ENCODE results near the gene CYB561A3.
"Not testable (repeated sequence)": the region's sequence is repeated elsewhere in the genome, so short reads cannot be mapped to it uniquely, and the experiment has no call there.

The CYB561A3 gene, protein sequence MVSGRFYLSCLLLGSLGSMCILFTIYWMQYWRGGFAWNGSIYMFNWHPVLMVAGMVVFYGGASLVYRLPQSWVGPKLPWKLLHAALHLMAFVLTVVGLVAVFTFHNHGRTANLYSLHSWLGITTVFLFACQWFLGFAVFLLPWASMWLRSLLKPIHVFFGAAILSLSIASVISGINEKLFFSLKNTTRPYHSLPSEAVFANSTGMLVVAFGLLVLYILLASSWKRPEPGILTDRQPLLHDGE

DNA sequence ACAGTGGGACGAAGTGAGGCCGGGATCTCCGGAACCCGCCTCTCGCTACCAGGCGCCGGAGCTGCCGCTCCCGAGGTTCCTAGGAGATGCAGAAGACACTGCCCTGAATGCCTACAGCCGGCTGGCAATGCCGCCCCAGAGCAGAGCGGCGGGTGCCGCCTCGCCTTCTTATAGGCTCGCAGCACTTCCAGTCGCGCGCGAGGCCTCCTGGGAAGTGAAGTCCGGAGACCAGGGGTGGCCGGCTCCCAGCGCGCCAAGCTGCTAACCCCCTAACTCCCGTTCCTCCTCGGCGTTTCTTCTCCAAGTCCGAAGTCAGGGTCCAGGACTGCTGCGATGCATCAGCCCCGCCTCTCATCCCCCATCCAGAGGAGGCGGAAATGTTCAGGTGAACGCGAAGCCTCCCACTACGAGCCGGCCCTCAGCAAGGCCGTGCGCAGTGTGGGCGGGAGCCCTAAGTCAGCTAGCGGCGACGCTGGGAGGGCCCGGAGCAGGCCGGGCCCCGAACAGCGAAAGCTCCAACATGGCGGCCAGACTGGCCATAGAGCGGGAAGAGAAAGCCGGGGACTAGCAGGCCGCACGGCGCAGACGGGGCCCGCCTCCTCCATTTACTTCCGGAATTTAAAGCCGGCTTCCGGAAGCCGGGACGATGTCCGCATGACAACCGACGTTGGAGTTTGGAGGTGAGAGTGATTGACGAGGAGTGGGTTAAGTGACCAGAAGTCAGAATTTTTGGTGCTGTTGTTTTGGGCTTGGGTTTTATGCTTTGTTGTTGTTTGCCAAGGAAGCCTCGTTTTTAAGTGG is at the start of gene CYB561A3, which contains the start of gene TMEM138:
Gene CYB561A3, minus strand, starts transcription at position 142 of the 801 bp plus-strand sequence. CDS start 5,169 bp downstream, outside the sequence.
Gene TMEM138, plus strand, starts transcription at position 634 of the 801 bp plus-strand sequence. CDS start 2,017 bp downstream, outside the sequence.
- DNase-seq: peak; percentile 90

DNA sequence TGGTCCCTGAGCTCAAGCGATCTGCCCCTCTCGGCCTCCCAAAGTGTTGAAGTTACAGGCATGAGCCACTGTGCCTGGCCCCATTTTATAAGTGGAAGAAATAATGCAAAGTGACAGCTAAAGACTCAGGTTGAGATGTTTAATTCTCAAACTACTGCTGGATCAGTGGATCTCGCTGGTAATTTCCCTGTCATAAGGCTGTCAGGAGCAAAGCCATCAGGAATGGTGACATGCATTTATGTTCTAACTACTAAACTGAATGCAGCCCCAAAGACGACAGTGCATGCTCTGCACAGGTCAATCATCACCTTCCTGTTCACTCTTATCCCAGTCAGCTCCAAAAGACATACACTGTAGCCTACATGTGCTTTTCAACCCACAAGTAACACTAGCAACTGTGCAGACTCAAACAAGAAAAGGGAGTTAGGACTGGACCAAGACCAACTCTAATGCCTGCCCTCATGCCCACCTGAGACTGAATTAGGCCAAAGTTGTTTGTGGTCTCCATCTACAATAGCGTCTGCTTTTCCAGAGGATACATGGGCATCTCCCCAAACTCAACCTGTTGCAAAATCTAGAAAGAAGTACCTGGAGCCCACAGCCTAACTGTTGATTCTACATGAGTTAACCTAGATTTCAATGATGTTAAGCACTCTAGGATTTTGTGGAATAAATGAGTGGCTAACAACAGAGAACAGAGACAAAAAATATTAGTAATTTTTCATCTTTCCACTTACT is 45.5 kb upstream of the CYB561A3 start:
- no peak for DNase-seq

DNA sequence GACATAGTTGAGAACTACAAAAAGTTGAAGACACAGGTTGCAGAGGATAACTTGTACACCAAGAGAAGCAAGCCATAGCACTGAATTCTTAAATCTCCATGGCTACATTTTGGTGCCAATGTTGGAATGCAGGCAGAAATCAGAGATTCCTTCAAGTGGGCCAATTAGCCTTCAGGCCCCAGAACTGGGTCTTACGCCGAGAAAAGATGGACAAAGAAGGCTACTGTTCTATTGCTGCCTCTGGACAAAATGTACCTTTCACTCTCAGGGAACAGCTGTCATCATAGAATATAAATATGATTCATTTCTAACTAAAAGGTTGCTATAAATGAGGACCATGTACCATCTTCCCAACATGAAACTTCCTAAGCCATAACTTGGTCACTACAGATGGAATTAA is 44.4 kb upstream of the CYB561A3 start:
- no peak for DNase-seq

DNA sequence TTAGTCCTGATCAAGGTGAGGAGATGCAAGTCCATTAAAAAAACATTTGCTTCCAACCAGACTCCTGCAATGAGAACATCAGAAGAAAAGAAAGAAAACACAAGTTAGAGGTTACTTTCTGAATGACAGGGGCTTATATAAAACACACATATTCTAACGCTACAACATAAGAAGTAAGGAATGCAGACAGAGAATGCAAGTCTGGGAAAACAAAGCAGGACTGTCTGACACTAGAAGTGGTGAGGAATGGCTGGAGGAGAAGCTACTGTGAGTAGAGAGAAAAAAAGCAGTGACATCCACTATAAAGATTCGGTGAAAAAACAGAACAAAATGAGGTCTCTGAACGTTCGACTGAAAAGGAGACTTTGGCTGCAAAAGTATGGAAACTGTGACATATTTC is 43.0 kb upstream of the CYB561A3 start:
- no peak for DNase-seq

DNA sequence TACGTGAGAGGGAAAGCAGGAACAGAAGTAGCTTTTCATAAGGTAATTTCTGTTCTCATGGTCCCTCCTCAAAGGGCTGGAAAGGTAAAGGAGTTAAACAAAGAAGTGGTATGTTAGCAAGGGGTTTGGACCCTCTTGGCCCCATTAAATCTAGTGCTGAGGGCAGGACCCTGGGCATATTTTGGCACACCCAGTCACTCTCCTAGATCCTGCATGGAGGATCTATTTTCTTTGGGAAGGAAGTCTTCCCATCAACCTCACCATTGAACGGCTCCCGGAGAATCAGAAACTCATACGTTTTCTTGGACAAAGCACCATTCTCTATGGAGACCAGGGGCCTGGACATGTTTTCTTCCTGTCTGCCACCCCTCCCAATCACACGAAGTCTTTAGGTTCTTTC is 42.4 kb upstream of the CYB561A3 start:
- DNase-seq: no peak

DNA sequence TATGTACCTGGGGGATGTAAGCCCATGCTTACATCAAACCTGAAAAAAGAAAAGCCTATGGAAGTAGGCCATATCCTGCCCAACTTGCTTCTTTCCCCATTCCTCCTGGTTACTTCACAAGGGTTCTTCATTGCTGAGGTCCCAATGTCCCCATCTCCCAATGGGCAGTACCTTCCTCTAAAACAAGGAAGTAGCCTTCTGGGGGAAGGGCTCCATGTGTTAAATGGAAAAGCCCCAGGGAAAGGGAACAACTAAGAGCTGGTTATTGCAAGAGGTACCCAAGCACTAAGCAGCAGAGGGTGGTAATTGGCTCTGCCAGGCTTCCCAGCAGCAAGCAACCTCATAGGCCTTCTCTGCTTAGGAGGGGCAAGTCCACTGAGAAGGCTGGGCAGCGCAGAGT is 42.0 kb upstream of the CYB561A3 start:
- DNase-seq: no peak

DNA sequence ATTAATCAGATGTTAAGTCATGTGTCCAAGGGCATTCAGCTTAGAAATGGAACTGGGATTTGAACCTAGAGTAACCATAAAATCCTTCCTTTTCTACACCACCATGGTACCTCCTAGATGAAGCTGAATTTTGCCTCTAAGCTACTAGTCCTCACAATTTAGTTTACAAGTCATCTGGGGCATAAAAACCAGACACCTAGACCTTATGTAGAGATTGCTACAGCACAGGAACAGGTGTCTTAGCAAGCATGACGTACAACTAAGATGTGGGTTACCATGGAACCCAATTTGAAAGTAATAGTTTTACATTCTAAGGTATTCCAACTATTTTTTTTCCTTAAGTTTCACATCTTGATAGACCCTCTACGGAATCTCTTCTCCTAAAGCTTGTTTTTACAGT is 39.9 kb upstream of the CYB561A3 start:
- no peak for DNase-seq

DNA sequence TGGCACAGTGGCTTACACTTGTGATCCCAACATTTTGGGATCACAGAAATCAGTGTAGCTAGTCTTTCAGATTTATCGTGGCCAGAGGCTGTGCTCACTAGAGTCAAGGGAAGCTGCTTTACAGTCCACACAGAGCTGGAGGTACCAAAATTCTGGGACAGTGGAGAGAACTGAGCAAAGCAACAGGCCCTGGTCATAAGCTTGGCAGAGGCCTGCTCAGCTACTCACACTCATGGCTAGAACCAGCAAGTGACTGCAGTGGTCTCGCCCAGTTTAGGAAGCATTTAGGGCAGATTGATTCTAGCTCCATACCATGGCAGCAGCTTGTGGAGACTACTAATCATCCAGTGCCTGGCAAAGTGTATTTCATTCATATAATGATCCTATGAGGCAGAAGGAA is 39.5 kb upstream of the CYB561A3 start:
- DNase-seq: no peak

DNA sequence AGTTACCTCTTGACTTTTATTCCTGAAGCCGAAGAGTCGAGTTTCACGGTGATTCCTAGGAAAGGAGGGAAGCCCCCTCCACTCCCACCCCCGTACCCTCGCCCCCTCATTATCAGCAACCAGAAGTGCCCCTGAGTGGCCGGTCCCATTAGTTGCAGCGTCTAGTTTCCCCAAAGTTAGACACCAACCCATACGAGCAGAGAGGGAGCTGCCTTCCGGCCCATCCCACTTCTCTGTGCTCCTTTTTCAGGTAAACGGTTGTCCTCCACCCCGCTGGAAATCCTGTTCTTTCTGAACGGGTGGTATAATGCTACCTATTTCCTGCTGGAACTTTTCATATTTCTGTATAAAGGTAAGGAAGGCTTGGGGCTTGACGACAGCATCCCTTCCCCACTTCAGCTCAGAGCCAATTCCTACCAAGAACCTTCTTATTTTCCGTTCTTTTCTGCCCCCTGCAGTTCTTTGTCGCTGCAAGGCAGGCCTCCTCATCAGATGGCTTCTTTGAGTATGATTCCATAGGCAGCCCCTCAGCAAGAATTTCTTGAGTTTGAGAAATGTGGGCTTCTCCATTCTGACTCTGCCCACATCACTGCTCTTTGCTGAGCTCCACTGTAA is 31.4 kb upstream of the CYB561A3 start:
- peak; percentile 19 for DNase-seq

DNA sequence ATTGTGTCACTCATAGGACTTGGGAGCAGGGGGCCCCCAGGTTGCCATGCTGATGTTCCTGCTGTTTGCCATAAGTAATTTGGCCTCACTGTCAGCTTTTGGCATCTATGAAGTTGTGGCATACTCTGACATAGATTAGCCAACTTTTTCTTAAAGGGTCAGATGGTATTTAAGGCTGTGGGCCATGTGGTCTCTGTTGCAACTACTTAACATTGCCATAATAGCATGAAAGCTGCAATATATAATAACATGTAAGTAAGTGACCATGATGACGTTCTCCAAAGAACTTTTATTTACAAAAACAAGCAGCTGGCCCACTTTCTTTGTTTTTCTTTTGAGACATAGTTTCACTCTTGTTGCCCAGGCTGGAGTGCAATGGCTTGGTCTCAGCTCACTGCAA is 28.5 kb upstream of the CYB561A3 start:
- DNase-seq: no peak

DNA sequence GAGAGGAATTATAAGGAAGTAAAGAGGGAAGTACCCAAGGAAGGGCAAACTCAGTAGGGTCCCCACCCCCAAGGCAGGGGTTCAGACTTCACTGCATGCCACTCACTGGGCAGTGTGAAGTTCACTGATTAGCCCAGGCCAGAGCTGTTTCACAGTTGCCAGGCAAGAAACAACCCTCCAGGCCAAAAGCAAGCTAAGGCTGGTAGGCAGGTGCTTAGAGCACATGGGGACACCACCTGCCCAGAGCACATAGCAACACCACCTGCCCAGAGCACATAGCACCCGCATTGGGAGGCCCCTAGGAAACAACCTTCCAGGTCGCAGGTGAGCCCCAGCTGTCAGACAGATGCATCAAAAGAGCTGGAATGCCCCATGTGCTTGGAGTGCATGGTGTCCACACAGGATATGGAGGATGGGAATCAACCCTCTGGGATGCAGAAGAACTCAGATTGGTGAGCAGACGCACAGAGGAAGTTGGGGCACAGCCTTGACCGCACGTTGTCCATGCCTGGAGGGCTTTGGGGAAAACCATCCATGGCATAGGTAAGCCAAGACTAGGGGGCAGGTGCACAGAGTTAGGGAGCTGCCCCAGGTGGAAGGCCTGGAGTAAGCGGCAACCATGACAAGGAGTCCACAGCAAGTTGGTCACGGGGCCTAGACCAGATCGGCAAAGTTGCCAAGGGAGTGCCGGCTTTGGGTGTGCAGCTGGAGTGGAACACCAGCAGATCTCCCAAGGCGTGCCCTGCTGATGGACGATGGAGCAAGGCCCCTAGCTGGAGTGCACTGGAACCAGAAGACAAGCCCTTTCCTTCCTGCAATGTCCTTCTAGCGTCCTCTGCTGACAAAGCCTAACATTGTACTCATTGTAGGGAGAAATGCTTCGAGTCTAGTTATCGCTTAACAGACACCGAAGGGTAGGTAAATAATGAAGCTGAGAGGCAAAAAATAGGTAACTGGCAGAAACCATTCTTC is 22.9 kb upstream of the CYB561A3 start:
- DNase-seq: no peak

DNA sequence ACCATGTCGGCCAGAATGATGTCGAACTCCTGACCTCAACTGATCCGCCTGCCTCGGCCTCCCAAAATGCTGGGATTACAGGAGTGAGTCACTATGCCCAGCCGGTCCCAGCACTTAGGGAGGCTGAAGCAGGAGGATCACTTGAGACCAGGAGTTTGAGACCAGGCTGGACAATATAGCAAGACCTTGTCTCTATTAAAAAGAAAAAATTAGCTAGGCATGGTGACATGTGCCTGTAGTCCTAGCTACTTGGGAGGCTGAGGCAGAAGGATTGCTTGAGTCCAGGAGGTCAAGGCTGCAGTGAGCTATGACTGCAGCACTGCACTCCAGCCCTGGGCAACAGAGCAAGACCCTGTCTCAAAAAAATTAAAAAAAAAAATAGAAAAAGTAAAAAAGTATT is 22.2 kb upstream of the CYB561A3 start:
- not testable (repeated sequence) for DNase-seq

DNA sequence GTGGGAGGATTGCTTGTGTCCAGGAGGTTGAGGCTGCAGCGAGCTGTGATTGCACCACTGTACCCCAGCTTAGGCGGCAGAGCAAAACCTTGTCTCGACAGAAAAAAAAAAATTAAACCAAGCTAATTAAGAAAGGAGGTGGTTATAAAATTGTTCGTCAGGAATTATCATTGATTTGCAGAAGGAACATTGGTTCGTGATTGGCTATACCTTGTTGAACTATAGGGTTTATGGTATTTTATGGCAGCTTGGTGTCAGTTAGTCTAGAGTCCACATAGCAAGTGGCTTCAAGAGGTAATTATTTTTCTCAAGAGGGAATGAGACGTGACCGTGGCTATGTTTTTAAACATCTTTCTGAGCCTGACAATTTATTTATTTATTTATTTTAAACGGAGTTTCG is 19.2 kb upstream of the CYB561A3 start:
- no peak for DNase-seq

DNA sequence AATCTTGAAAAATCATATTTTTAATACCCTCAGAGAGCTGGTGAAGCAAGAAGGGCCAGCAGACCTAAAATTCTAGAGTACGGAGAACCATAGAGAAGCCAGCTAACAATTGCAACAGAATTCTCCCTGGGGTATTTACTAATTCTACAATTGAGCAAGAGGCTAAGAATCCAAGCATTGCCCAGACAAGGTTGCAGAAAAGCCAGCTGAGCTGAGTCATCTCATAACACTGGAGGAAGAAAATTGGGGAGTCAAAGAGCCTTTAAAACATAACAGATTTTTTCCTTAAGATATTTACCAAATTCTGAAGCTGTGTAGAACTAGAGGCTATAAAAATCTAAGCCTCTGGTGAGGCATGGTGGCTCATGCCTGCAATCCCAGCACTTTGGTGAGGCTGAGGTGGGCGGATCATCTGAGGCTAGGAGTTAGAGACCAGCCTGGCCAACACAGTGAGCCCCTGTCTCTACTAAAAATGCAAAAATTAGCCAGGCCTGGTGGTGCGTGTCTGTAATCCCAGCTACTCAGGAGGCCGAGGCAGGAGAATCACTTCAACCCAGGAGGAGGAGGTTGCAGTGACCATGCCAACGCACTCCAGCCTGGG is 17.1 kb upstream of the CYB561A3 start:
- DNase-seq: no peak

DNA sequence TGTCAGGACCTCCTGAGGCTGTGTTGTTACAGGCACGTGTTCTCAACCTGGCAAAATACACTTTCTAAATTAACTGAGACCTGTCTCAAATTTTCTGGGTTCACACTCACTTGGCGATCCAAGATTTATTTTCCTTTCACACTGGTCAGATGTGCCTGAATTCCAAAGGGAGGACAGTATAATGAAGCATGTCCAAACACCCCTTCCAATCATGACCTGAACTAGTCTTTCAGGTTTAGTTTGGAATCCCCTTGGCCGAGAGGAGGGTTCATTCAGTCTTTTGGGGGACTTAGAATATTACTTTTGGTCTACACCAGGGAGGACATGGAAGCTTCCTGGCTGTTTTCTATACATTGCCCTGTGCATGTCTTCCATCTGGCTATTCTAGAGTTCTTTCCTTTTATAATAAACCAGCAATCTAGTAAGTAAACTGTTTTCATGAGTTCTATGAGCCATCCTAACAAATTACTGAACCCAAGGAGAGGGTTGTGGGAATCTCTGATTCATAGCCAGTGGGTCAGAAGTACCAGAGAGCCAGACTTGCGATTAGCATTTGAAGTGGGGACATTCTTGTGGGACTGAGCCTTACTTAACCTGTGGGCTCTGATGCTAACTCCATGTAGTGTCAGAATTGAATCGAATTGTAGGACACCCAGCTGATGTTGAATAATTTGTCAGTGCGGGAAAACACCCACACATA is 15.9 kb upstream of the CYB561A3 start:
- no peak for DNase-seq

DNA sequence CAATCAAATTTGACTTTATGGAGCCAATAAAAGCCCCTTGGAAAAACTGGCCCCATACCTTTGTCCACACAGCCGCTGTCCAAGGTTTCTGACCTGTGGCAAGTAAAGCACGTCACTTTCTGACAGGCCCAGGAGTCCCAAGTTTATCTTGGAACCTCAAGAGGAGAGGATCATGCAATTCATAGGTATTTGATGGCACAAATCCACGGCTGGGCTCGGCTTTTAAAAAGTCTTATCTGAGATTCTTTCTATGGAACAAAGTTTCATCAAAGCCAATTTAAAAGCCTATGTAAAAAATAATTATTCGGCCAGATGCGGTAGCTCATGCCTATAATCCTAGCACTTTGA is 14.1 kb upstream of the CYB561A3 start:
- DNase-seq: no peak

DNA sequence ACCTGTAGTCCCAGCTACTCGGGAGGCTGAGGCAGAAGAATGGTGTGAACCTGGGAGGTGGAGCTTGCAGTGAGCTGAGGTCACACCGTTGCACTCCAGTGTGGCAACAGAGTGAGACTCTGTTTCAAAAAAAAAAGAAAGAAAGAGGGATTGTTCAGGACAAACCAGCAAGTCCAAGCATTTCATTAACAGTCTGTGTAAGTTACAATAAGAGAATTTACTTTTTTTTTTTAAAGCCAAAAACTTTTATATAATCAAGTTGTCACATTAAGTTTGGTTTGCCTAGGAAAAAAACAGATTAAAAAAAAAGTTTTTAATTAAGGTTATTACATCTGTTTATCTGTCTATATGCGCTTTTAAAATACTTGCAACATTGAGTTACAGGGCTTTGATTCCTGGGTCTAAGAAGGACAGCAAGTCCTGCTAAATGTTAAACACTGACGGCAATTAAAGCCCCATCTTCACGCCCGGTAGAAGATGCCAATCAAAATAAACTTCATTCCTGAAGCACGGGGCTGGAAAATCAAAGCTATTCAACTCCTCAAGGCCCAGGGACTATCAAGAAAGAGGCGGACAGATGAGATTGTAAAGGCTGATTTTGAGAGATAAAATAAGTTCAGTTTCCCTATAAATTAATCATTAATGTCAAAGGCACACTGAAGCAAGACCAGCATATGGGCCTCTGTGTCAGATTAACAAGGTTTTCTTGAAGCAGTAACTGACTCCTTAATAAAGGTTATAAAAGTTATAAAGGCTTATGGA is 11.2 kb upstream of the CYB561A3 start:
- no peak for DNase-seq

DNA sequence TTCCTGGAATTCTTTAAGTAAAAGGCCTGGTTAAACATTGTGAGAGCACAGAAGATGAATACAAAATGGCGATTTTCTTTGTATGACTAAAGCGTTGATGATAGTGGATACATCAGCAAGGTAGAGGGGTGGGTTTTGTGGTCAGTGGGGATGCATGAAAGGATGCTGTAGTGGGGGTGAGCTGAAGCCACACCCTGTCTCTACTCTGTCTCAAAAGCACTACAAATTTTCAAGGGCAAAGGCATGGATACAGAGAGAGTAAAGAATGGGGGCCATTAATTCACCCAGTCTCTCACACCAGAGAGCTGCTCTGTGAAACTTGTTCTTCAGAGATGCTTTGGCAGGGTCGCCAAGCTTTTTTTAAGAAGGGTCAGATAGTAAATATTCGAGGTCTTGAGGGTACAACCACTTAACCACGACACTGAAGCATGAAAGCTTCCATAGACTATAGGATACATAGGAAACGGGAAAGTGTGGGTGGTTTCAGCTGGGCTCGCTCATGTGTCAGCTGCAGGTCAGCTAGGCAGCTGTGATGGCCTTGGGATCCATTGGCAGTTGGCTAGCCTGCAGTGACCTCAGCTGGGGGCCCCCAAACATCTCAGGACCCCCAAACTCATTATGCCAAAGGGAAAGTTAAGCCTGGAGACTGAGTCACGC is 8.8 kb upstream of the CYB561A3 start:
- DNase-seq: no peak
